HT-29 (cell line): ENCODE results near the gene TRPM2. TPM values are rescaled to one million over a fixed set of nuclear protein-coding genes. Genes with fewer than 3 reads are reported as not detected.
A peak's percentile ranks its signal among the peaks of the same experiment; 100 is the strongest.
"Not testable (repeated sequence)": the region's sequence is repeated elsewhere in the genome, so short reads cannot be mapped to it uniquely, and the experiment has no call there.

Experiments used
- DNase-seq: peaks from one replicate; pipeline ENCODE4 v3.0.0-alpha.2; 2015; ENCODE audit warnings: low spot score
- total RNA-seq: library from RNA; depleted of rRNA; stranded (reverse); fragments of >200 nt; shearing (Covaris generic); gene quantifications from 2 replicates; pipeline ENCODE4 v1.2.3, GENCODE V29; 2014

The TRPM2 gene
- total RNA-seq, 1 experiment from 2014 or later, result not detected

DNA sequence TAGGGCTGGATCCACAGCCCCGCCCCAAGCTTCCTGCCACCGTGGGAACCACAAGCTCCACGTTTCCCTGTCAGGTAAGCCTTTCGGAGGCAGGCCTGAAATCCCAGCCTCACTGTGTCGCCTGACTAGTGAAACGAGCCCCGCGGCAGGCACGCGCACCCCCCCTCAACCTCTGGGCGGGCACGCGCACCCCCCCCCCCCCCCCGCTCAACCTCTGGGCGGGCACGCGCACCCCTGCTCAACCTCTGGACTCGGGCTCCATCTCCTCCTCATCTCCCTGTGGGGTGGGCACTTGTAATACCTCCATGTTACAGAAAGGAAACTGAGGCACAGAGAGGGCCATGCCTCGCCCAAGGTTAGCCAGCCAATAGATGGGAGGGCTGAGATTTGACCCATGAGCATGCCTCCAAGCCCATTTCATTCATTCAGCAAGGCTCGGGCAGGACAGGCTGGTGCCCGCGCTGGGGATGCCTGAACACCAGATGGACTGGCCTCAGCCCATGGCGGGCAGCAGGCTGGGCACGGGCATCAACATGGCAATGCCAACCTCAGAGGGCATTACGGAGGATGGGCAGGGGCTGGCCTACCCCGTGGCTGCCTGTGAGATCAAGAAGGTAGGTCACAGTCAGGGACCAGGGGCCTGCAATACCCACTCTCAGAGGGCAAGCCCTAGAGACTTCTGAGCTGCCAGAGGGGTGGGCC lies 18.9 kb upstream of the TRPM2 start:
- no peak for DNase-seq

DNA sequence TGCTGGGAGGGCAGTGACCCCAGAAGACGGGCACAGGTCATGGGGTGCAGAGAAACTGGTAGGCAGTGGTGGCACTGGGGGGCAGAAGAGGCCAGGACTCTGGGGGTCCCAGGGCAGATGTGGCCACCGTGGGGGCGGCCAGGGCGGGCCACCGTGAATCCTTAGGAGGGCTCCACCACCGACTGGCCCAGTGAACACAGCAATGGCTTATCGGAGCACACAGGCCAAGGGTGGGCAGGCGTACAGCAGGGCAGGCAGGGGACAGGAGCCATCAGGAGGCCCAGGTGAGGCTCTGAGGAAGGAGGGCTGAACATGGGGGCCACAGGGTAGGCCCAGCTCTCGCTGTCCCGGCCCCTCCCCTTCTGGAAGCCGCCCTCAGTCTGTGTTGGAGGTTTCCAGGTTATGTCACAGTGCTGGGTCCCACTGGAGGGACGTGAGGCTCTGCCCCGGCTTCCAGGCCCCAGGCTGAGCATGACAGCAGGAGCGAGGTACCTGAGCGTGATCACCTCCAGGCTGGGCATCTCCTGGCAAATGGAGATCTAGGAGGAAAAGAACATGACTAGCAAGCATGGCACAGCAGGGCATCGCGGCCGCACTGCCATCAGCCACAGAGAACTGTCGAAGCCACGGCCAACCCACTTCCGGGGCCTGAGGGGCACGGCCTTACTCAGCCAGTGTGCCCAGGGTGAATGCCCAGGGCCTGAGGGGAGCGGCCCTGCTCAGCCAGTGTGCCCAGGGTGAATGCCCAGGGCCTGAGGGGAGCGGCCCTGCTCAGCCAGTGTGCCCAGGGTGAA lies 18.0 kb upstream of the TRPM2 start:
- DNase-seq, result no peak

DNA sequence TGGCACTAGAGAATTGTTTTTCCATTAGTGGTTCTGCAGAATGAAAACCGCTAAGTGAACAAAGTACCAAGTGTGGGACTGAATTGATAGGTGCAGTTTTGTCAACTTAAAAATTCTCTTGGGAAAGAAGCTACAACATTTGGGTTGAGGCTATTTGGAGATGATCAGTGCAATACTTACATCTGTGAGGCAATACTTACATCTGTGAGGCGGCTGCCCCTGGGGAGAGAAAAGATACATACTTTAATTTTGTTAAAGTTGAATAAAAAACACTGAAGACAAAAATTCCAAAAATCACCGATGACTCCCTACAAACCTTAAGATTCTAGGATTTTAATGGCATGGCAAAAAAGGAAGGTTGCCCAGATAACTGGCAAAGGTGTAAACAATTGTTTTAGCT lies 16.0 kb upstream of the TRPM2 start:
- no peak for DNase-seq

DNA sequence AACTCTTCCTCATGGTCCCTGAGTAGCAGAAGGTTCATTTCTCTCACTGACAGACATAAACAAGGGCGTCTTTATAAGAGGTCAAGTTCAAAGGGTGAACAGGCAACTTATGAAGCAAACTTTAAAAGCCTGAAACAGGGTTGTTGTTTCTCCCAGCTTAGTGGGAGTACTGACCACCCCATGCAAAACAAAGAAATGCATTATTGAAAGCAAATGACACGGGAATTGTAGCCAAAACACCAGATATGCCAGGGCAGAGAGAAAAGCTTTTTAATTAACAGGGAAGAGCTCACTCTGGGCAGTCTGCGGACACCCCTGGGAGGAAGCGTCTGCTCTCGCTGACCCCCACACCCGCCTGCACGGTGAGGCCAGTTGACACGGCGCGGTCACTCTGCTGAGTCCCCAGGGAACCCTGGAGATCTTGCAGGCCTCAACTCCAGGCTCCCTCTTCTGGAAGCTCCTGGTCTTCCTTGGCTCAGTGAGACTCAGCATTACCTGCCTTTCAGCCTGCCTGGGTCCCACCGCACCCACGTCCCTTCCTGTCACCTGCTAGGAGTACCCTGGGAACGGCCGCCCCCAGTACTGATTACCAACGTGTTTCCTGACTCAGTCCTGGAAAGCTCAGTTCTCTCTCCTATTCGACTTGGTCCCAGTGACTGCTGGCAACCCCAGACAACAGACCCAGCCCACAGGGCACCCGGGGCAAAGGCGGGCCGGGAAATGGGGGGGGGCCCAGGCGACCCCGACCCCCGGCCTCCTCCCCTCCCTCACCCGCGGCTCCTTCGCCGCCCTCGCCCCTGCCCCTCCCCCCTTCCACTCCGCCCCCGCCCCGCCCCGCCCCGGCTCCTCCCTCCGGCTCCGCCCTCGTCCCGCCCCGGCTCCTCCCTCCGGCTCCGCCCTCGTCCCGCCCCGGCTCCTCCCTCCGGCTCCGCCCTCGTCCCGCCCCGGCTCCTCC lies 15.2 kb upstream of the TRPM2 start:
- peak; percentile 64 for DNase-seq

DNA sequence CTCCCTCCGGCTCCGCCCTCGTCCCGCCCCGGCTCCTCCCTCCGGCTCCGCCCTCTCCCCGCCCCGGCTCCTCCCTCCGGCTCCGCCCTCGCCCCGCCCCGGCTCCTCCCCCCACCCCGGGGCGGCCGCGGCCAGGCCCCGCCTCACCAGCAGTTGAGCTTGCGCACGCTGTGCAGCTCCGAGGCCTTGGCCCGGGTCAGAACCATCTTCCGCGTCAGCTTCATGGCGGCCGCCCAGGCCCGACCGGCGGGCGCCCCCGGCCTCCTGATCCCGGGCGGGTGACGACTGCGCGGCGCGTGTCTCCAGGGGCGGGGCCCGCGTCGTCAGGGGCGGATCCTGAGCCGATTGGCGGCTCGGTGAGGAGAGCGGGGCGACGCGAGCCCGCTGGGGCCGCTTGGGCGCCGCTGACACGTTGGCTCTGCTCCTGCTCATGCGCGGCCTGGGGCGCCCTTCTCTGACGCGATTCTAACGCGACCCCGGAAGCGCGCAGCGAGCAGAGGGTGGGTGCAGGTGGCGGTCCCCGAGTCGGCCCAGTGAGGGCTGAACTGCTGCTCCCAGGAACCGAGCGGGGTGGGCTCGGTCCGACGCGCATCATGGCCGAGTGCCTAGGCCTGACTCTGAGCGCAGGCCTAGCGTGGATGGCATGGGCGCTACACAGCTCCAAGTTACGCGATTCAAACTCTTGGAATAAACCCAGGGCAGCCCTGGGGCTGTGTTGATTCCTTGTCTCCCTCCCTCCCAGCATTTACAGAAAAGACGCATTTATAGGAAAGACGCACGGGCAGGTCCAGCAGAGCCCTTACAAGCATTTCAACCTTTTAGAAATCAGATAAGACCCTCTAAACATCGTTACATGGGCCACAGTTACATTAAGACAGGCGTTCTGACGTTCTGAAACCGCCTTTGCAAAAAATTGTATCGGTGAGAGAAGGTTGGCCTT lies 14.2 kb upstream of the TRPM2 start, which contains the start of gene CFAP410:
Gene CFAP410, minus strand, starts transcription at position 420 of the 940 bp plus-strand sequence. Its CDS starts 196 bp downstream, at position 224.
- peak; percentile 82 for DNase-seq

DNA sequence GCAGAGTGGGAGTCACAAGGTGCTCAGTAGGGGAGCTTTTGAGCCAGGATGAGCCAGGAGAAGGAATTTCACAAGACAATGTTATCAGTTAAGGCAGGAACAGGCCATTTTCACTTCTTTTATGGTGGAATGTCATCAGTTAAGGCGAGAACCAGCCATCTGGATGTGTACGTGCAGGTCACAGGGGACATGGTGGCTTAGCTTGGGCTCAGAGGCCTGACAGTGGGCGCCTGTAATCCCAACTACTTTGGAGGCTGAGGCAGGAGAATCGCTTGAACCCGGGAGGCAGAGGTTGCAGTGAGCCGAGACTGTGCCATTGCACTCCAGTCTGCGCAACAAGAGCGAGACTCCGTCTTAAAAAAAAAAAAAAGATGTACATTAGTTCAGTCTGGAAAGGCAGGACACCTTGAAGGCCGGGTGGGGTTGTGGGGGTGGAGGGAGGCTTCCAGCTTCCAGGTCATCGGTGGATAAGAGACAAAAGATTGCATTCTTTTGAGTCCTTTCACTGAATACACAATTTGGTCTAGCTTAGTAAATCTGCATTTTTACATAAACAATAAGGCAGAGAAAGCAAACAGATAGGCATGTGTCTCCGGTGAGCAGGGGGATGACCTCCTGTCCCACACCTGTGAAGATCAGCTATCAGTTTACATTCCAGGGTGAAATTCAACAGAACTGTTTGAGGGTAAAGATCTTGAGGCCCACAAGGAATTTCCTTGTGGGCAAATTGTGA lies 11.5 kb upstream of the TRPM2 start:
- not testable (repeated sequence) for DNase-seq

DNA sequence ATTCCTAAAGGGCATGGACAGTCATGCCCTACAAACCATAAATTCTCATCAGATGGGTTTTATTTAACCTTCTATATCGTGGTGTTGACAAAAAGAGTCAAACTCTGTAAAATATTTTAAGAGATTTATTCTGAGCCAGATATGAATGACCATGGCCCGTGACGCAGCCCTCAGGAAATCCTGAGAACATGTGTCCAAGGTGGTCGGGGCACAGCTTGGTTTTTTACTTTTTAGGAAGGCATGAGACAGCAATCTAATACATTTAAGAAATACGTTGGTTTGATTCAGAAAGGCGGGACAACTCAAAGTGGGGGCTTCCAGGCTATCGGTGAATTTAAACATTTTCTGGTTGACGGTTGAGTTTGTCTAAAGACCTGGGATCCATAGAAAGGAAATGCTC lies 10.4 kb upstream of the TRPM2 start:
- not testable (repeated sequence) for DNase-seq

DNA sequence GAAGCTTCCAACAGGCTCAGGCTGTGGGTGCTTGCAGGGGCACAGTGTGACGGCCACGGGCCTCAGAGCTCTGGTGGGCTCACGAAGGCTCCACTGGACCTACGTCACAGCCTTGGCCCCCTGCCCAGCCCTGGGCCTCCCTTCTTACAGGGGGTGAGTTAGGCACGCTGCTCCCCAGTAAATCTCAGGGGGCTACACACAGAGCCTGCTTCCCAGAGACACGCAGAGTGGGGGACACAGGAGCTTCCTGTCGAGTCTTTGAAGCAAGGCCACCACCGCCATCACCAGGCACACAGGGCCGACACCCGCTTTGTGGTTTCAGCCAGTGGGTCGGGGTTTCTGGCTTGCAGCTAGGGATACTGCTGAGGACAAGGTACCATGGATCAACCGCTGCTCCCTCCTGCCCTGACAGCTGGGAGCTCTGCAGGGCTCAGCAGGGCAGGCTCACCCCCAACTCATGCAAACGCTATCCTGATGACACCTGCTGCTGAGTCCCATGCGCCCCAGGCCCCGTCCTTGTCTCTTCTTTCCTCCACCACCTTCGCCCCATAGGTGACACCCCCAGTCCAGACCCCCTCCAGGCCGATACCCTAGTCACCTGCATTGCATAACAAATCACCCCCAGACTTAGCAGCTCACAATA lies 8.8 kb upstream of the TRPM2 start:
- no peak for DNase-seq

DNA sequence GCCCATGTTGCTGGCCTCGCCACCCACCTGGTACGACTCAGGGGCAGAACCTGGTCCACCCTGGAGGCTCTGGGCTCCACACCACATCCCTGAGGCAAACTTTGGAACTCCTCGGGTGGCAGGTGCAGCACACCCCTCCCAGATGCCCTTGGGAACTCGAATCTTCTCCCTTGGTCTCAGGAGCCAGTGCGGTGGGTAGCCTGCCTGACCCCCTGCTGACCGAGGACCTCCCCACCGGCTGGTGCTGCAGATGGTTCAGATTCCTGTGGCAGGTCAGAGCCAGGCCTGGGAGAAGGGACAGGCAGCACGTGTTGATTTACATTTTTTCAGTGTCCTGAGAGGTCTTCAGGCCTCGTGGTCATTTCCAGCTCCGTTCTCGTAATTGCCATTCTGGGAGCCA lies 7.9 kb upstream of the TRPM2 start:
- no peak for DNase-seq

DNA sequence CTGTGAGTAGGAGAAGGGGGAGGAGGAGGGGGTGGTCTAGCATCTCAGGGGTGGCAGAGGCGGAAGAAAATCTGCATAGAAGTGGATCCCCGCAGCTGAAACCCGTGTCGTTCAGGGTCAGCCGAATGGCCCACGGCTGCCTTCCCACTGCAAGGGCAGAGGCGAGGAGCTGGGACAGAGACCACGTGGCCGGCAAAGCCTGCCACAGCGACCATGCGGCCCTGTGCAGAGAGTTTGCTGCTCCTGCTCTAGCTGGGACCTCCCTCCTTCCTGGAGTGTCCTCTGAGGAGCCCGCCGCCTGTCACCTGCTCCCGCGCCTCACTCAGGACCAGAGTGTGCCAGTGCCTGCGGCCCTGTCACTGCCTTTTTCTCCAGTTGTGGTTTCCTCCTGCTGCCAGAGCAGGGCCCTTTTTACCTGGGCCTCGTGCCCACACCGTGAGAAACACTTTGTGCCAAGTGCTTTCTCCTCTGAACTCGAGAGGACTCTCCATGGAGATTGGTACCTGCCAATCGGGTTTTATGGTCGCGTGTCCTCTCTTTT lies 5.4 kb upstream of the TRPM2 start:
- no peak for DNase-seq

DNA sequence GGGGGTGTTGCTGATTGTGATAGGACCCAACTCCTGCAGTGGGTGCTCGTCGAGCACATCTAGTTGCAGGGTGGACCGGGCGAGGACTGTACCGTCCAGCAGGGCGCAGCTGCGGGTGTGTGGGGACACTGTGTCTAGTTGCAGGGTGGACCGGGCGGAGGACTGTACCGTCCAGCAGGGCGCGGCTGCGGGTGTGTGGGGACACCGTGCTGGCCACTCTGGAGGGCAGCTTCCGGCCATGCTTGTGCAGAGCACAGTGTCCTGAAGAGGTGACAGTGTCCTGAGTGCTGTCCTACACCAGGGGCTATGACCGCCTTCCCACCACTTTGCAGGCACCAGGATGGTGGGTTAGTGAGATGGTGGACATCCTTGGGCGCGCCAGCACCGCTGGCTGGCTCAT lies 4.6 kb upstream of the TRPM2 start:
- DNase-seq, result no peak

DNA sequence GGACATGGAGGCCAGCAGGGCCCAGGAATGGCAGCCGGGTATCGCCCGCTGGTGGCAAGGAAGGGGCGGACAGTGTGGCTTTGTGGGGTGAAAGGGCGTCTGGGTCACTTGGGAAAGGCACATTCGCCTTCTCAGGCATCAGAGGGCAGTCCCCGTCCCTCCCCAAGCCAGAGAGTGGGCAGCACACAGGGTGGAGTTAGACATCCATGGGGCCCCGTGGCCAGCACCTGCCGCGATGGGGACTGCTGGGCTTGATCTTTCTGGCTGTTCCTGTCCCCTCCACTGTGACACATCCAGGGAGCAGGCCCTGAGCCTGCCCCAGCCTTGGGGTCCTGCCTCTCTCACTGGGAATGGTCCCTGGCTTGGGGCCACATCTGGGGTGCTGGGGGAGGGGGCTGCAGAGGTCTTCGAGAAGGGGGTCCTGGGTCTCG lies 4.0 kb upstream of the TRPM2 start:
- DNase-seq, result no peak

DNA sequence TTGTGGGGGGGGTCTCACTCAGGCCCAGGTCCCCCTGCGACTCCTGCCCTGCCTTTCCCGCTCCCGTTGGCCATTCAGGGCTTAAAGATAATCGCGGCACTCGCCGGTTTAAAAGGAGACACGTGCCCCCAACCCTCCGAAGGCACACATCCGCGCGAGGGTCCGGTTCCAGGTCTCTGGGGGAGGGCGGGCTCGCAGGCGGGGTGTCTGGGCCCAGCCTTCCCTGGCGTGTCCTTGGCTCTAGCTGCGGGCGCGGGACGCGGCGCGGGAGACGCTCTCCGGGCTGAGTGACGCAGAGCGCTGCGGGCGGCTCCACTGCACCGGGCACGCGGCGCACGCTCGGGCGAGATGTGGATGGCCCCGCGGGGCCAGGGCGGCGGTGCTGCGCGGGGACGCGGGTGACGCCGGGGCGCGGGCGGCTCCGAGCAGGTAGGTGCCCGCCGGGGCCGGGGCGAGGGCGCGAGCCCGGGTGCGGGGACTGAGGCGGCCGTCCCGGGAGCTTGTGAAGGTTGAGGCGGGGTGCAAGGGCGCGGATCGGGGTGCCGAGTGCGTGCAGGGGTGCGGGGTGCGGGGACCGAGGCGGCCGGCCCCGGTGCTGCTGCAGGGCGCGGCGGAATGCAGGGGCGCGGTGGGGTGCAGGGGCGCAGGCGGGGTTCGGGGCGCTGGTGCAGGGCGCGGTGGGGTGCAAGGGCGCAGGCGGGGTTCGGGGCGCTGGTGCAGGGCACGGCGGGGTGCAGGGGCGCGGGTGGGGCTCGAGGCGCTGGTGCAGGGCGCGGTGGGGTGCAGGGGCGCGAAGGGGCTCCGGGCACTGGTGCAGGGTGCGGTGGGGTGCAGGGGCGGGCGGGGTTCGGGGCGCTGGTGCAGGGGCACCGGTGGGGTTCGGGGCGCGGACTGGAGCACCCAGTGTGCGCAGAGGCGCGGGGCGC lies 3.3 kb upstream of the TRPM2 start:
- no peak for DNase-seq

DNA sequence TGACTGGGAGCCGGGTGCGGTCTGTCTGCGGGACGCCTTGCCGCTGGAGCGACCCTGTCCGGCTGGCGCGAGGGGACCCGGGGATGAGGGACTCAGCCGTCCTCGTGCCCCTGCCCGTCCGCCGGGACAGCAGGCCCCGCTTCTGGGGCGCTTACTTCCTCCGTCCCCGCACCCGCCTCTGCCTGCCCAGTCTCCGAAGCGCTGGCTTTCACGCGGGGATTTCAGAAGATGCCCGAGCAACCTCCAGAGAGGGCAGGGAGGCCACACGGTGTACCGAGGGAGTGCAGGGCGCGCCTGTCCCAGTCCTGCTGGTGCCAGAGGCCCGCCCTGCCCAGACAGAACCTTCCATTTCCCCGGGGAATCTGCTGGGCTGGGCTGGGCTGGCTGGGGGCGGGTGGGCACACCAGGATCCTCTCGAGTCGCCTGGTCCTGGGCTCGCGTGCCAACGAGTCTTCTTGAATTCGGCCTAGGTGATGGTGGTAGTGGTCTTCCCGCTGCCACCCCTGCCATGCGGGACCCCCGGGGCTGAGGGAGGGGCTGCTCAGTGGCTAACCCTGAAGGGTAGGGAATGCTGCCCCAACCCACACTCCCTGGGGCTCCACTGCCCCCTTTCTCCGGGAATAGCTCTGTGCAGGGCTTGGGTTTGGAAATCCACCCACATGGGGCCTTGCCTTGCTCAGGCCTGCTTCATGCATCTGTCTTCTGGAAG lies 2.5 kb upstream of the TRPM2 start:
- no peak for DNase-seq

DNA sequence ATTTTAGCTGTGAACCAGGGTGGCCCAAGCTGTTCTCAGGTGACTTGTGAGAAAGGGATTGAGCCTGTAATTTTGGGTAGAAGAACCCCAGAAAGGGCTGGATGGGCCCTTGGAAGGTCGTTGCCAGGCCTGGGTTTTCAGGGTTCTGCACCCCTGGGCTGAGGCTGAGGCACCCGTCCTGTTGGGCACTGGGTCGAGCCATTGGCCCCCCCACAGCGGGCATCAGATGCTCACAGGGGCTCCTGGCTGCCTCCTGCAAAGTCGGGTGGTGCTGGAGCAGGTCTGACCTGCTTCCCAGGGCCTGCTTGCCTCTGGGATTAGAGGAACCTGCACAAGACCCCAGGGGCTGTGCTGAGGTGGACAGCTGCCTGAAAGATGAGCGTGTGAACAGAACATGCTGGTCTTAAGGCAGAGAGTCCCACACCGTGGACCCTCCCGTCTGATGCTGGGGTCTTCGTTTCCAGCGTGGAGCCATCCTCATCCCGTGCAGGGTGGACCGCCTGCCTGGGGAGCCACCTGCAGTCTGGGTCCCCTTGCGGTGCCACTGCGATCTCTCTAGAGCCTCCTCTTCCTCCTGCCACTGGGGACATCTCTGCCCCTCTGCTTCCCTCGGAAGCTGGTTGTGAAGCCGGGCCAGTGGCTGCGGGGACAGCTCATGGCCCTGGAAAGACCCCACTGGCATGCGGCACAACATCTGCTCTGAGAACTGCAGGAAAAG lies 1.7 kb upstream of the TRPM2 start:
- no peak for DNase-seq

DNA sequence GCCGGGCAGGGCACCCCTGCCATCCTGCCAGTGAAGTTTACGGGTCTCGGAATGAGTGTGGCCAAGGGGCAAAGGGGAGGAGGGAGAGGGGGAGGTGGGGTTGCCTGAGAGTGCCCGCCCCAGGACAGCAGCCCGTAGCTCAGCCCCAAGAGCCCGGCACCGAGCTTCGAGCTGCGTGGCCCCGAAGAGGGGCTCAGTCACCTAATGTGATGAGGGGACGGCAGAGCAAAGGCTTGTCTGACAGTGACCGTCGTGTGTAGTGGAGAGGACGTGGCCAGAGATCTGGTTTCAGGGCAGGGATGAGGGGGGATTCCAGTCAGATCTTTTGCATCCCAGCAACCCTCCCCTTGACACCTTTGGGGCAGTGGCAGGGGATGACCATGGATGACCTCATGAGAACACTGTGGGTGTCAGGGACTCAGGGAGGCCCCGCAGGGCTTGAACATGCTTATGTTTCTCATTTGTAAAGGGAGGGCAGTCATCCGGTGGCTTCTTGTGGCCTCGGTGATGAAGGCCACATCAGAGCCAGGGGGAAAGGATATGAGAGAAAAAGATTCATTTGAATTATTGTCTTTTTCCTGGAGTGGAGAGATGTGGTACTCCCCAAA lies 1.1 kb upstream of the TRPM2 start:
- no peak for DNase-seq
